ENCODE measurements around the gene ITGB2.

GRCh38 chr21:44943005-44943685, 22.4 kb upstream of the ITGB2 start:
- TF ChIP-seq, protein P1, sequence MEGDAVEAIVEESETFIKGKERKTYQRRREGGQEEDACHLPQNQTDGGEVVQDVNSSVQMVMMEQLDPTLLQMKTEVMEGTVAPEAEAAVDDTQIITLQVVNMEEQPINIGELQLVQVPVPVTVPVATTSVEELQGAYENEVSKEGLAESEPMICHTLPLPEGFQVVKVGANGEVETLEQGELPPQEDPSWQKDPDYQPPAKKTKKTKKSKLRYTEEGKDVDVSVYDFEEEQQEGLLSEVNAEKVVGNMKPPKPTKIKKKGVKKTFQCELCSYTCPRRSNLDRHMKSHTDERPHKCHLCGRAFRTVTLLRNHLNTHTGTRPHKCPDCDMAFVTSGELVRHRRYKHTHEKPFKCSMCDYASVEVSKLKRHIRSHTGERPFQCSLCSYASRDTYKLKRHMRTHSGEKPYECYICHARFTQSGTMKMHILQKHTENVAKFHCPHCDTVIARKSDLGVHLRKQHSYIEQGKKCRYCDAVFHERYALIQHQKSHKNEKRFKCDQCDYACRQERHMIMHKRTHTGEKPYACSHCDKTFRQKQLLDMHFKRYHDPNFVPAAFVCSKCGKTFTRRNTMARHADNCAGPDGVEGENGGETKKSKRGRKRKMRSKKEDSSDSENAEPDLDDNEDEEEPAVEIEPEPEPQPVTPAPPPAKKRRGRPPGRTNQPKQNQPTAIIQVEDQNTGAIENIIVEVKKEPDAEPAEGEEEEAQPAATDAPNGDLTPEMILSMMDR (conservative IDR thresholded peaks at IDR 0.05; ENCODE audit: low read length), result no peak
- TF ChIP-seq EZH2phosphoT487 (IDR thresholded peaks at IDR 0.05; ENCODE audit: borderline replicate concordance), result no peak

All from Loucy (cell line).